Hepatocyte (in vitro differentiated cells): Measurements from ENCODE around the gene MAGI3.

Source experiments
- EZH2 ChIP-seq: fragments of 200-600 bp; sonication (generic); IDR thresholded peaks from 2 replicates; pipeline ENCODE4 v1.6.1; 2016; ENCODE audit warnings: antibody characterized with exemption, mild to moderate bottlenecking, borderline replicate concordance
- TF ChIP-seq, protein P1 (sequence below): fragments of 200-600 bp; sonication (generic); IDR thresholded peaks from 2 replicates; pipeline ENCODE4 v1.5.1; 2016; ENCODE audit warnings: antibody characterized with exemption, mild to moderate bottlenecking; ENCODE audit not compliant: poor library complexity

DNA sequence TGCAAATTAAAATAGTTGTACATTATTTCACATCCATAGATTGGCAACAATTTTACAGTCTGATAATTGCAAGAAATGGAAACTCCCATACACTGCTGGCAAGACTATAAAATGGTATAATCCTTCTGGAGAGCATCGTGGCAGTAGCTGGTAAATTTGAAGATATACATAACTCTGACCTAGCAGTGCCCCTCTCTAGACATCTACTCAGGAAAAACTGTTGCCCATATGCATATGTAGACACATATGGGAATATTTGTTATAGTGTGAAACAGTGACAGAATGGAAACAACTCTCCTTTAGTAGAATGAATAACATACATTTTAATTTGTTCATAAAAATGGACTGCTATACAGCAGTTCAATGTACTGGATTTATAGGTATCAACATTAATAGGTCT lies 191.8 kb downstream of the MAGI3 start:
- TF ChIP-seq, protein P1, sequence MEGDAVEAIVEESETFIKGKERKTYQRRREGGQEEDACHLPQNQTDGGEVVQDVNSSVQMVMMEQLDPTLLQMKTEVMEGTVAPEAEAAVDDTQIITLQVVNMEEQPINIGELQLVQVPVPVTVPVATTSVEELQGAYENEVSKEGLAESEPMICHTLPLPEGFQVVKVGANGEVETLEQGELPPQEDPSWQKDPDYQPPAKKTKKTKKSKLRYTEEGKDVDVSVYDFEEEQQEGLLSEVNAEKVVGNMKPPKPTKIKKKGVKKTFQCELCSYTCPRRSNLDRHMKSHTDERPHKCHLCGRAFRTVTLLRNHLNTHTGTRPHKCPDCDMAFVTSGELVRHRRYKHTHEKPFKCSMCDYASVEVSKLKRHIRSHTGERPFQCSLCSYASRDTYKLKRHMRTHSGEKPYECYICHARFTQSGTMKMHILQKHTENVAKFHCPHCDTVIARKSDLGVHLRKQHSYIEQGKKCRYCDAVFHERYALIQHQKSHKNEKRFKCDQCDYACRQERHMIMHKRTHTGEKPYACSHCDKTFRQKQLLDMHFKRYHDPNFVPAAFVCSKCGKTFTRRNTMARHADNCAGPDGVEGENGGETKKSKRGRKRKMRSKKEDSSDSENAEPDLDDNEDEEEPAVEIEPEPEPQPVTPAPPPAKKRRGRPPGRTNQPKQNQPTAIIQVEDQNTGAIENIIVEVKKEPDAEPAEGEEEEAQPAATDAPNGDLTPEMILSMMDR: no peak
- TF ChIP-seq EZH2: no peak
